ENCODE data around the gene RPUSD1.

RPUSD1 gene

DNA sequence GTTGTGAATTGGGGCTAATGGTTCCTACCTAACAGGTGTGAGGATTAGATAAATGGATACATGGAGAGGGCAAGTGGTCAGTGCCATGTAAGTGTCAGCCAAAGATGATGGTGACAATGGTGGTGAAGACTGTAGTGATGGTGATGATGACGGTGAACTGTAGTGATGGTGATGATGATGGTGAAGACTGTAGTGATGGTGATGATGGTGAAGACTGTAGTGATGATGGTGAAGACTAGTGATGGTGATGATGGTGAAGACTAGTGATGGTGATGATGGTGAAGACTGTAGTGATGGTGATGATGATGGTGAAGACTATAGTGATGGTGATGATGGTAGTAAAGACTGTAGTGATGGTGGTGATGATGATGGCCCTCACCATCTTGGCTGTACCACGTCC lies 30.4 kb upstream of the RPUSD1 start:
- Histone ChIP-seq H3K79me2 (ENCODE audit: insufficient read depth, low read length) (no peaks in the 10 kb centered on the region), H3K27me3 (ENCODE audit: low read length) (no peaks in the 10 kb centered on the region), H3K9ac (ENCODE audit: low read length) (no peak overlapping the region), H3K9me3 (ENCODE audit: insufficient read depth, low read length) (no peaks in the 10 kb centered on the region), H3K27ac (ENCODE audit: low read depth, low read length) (no peak overlapping the region), H3K4me2 (ENCODE audit: low read depth, low read length, poor library complexity, severe bottlenecking) (no peak overlapping the region), H3F3A (ENCODE audit: insufficient read depth) (no peaks in the 10 kb centered on the region), H3K4me3 (ENCODE audit: insufficient read depth, low read length, poor library complexity, severe bottlenecking) (no peak overlapping the region), H3K9me2 (replicated peaks; ENCODE audit: insufficient read depth, low read length) (no peaks in the 10 kb centered on the region), H3K36me3 (ENCODE audit: low read length) (no peaks in the 10 kb centered on the region), H4K20me1 (ENCODE audit: low read depth, low read length) (no peaks in the 10 kb centered on the region), H2AFZ (ENCODE audit: low read depth, low read length, severe bottlenecking) (no peak overlapping the region)
- TF ChIP-seq, protein P1, sequence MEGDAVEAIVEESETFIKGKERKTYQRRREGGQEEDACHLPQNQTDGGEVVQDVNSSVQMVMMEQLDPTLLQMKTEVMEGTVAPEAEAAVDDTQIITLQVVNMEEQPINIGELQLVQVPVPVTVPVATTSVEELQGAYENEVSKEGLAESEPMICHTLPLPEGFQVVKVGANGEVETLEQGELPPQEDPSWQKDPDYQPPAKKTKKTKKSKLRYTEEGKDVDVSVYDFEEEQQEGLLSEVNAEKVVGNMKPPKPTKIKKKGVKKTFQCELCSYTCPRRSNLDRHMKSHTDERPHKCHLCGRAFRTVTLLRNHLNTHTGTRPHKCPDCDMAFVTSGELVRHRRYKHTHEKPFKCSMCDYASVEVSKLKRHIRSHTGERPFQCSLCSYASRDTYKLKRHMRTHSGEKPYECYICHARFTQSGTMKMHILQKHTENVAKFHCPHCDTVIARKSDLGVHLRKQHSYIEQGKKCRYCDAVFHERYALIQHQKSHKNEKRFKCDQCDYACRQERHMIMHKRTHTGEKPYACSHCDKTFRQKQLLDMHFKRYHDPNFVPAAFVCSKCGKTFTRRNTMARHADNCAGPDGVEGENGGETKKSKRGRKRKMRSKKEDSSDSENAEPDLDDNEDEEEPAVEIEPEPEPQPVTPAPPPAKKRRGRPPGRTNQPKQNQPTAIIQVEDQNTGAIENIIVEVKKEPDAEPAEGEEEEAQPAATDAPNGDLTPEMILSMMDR (IDR thresholded peaks at IDR 0.05; ENCODE audit: insufficient read depth, low read length, poor library complexity, severe bottlenecking), result no peak
- TF ChIP-seq EZH2phosphoT487 (conservative IDR thresholded peaks at IDR 0.05; ENCODE audit: low read length), result no peak

DNA sequence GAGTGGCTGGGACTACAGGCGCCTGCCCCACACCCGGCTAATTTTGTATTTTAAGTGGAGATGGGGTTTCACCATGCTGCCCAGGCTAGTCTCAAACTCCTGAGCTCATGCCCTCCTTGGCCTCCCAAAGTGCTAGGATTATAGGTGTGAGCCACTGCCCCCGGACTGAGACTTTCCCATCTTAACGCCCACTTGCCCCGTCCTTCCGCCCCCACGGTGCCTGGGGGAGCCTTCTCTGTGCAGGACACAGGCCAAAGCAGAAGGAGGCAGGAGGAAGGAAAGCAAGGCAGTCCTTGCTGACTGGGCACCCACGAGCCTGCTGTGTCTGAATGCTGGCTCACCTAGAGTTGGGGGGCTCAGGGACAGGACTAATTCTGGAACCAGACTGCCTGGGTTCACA lies 30.0 kb upstream of the RPUSD1 start:
- H3K36me3 ChIP-seq (ENCODE audit: low read length), result no peaks in the 10 kb centered on the region
- H3K9ac ChIP-seq (ENCODE audit: low read length), result no peak overlapping the region
- no peaks in the 10 kb centered on the region for H4K20me1 ChIP-seq (ENCODE audit: low read depth, low read length)
- H2AFZ ChIP-seq (ENCODE audit: low read depth, low read length, severe bottlenecking), result no peak overlapping the region
- H3K27ac ChIP-seq (ENCODE audit: low read depth, low read length), result no peak overlapping the region
- TF ChIP-seq, protein P1 (IDR thresholded peaks at IDR 0.05; ENCODE audit: insufficient read depth, low read length, poor library complexity, severe bottlenecking), result no peak
- TF ChIP-seq EZH2phosphoT487 (conservative IDR thresholded peaks at IDR 0.05; ENCODE audit: low read length), result no peak
- H3K79me2 ChIP-seq (ENCODE audit: insufficient read depth, low read length), result no peaks in the 10 kb centered on the region
- no peak overlapping the region for H3K4me3 ChIP-seq (ENCODE audit: insufficient read depth, low read length, poor library complexity, severe bottlenecking)
- no peaks in the 10 kb centered on the region for H3K9me3 ChIP-seq (ENCODE audit: insufficient read depth, low read length)
- H3K27me3 ChIP-seq (ENCODE audit: low read length), result no peaks in the 10 kb centered on the region
- H3F3A ChIP-seq (ENCODE audit: insufficient read depth), result no peaks in the 10 kb centered on the region
- H3K4me2 ChIP-seq (ENCODE audit: low read depth, low read length, poor library complexity, severe bottlenecking), result no peak overlapping the region
- no peaks in the 10 kb centered on the region for H3K9me2 ChIP-seq (replicated peaks; ENCODE audit: insufficient read depth, low read length)

DNA sequence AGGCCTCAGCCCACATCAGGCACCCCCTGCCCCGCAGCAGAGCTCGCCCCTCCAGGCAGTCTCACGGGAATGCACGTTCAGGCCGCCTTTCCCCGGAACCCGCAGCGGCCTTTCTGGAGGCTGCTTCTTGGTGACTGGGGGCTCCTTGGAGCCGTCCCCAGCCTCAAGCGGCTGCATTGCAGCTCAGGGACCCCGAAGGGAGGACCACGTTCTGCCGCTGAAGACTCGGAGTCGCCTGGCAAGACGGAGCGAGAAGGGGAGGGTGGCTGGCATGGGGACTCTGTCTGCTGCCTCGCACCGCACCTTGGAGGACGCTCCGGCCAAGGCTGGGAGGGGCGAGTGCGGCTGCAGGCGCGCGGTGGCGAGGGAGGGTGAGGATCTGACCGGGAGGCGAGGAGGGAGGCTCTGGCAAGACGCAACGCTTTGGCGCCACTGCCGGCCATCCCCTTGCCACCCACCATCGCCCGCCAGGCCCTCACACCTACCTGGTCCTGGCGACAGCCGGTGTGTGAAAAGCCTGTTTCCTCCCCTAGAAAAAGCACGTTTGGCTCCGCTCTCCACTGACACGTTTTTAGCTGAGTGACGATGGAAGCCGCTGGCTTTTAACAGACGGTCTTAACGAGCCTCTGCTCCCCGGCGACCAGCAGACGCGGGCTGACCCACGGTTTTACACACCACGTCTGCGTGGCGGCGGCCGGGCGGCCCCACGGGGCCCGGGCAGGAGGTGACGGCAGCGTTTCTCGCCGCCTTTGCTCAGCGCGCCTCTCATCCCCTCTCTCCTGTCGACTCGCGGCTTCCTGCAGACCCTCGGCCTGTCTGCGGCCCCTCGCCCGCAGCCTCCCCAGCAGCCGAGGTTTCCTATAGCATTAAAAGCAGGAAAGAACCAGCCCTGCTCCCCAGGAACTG lies 29.1 kb upstream of the RPUSD1 start:
- Histone ChIP-seq H3K9ac (ENCODE audit: low read length) (no peak overlapping the region), H3K4me2 (ENCODE audit: low read depth, low read length, poor library complexity, severe bottlenecking) (no peak overlapping the region), H3F3A (ENCODE audit: insufficient read depth) (no peaks in the 10 kb centered on the region), H2AFZ (ENCODE audit: low read depth, low read length, severe bottlenecking) (no peak overlapping the region), H3K9me3 (ENCODE audit: insufficient read depth, low read length) (no peaks in the 10 kb centered on the region), H3K27ac (ENCODE audit: low read depth, low read length) (no peak overlapping the region), H3K9me2 (replicated peaks; ENCODE audit: insufficient read depth, low read length) (no peaks in the 10 kb centered on the region), H4K20me1 (ENCODE audit: low read depth, low read length) (no peaks in the 10 kb centered on the region), H3K27me3 (ENCODE audit: low read length) (no peaks in the 10 kb centered on the region), H3K4me3 (ENCODE audit: insufficient read depth, low read length, poor library complexity, severe bottlenecking) (no peak overlapping the region), H3K79me2 (ENCODE audit: insufficient read depth, low read length) (no peaks in the 10 kb centered on the region), H3K36me3 (ENCODE audit: low read length) (no peaks in the 10 kb centered on the region)
- TF ChIP-seq, protein P1 (IDR thresholded peaks at IDR 0.05; ENCODE audit: insufficient read depth, low read length, poor library complexity, severe bottlenecking), result no peak
- no peak for TF ChIP-seq EZH2phosphoT487 (conservative IDR thresholded peaks at IDR 0.05; ENCODE audit: low read length)
